HEK293T (cell line): ENCODE results near the gene MRPL2.

Source experiments
- BHLHE40 ChIP-seq: fragments of 450-650 bp; IDR thresholded peaks from 2 replicates; pipeline ENCODE4 v1.6.1; 2016; ENCODE audit warnings: mild to moderate bottlenecking, moderate library complexity, borderline replicate concordance
- FOXA1 ChIP-seq: fragments of 450-650 bp; IDR thresholded peaks from 2 replicates; pipeline ENCODE4 v1.6.1; 2016; ENCODE audit warnings: mild to moderate bottlenecking
- FOXK2 ChIP-seq: fragments of 450-650 bp; IDR thresholded peaks from 2 replicates; pipeline ENCODE4 v1.6.1; 2016; ENCODE audit warnings: mild to moderate bottlenecking
- FOXM1 ChIP-seq: fragments of 450-650 bp; IDR thresholded peaks from 2 replicates; pipeline ENCODE4 v1.6.1; 2017; ENCODE audit warnings: mild to moderate bottlenecking, borderline replicate concordance
- HDGF ChIP-seq: fragments of 450-650 bp; IDR thresholded peaks from 2 replicates; pipeline ENCODE4 v1.6.1; 2017; ENCODE audit warnings: antibody characterized with exemption, borderline replicate concordance
- L3MBTL2 ChIP-seq: fragments of 450-650 bp; conservative IDR thresholded peaks from 2 replicates; pipeline ENCODE4 v1.6.1; 2016; ENCODE audit warnings: mild to moderate bottlenecking
- NFRKB ChIP-seq: fragments of 450-650 bp; IDR thresholded peaks from 2 replicates; pipeline ENCODE4 v1.6.1; 2016; ENCODE audit warnings: mild to moderate bottlenecking, moderate library complexity
- SP1 ChIP-seq: fragments of 450-650 bp; IDR thresholded peaks from 2 replicates; pipeline ENCODE4 v1.6.1; 2017
- TARDBP ChIP-seq: fragments of 450-650 bp; IDR thresholded peaks from 2 replicates; pipeline ENCODE4 v1.6.1; 2016
- TF ChIP-seq, protein P1 (sequence below): fragments of 450-650 bp; IDR thresholded peaks from 2 replicates; pipeline ENCODE4 v1.6.1; 2016

DNA sequence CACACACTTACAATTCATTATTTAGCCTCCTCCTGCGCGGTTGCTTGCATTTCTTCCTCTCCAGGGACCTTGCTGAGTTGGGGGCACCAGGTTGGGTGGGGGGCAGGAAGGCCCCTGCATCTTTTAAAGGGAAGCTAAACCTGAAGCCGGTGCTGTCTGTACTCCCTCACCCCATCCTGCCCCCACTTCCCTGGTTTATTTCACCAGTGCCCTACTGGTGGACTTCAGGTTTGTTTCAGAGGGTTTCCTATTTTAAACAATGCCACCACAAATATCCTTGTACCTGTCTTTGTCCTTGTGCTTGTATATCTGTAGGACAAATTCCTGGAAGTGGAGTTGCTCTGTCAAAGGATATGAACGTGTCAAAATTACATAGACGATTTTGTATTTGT is 37.9 kb upstream of the MRPL2 start:
- TF ChIP-seq BHLHE40 (no peak), SP1 (no peak), FOXA1 (no peak), FOXM1 (no peak), NFRKB (no peak), TARDBP (no peak), HDGF (no peak), FOXK2 (no peak), L3MBTL2 (no peak)
- TF ChIP-seq, protein P1, sequence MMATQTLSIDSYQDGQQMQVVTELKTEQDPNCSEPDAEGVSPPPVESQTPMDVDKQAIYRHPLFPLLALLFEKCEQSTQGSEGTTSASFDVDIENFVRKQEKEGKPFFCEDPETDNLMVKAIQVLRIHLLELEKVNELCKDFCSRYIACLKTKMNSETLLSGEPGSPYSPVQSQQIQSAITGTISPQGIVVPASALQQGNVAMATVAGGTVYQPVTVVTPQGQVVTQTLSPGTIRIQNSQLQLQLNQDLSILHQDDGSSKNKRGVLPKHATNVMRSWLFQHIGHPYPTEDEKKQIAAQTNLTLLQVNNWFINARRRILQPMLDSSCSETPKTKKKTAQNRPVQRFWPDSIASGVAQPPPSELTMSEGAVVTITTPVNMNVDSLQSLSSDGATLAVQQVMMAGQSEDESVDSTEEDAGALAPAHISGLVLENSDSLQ, result no peak
